NB4 (cell line): ENCODE measurements around the gene DNAH8.
A peak's percentile ranks its signal among the peaks of the same experiment; 100 is the strongest.

Source experiments
- DNase-seq: peaks from one replicate; pipeline ENCODE4 v3.0.0; 2010; ENCODE audit warnings: low read depth
- H3K4me3 ChIP-seq: one replicate; pipeline ENCODE4 v1.5.1; 2011; ENCODE audit warnings: mild to moderate bottlenecking, low read depth, low read length, moderate library complexity
- CTCF ChIP-seq: IDR thresholded peaks from one replicate; pipeline ENCODE4 v1.5.1; 2012; ENCODE audit warnings: low read depth, low read length
- MAX ChIP-seq: IDR thresholded peaks from 2 replicates; pipeline ENCODE4 v1.6.1; 2011; ENCODE audit warnings: low read depth, low read length
- MYC ChIP-seq: IDR thresholded peaks from 2 replicates; pipeline ENCODE4 v1.6.1; 2011; ENCODE audit warnings: low read depth, low read length
- POLR2A ChIP-seq: IDR thresholded peaks from 2 replicates; pipeline ENCODE4 v1.6.1; 2011; ENCODE audit warnings: mild to moderate bottlenecking; ENCODE audit not compliant: insufficient read length; ENCODE audit errors: extremely low read depth

The DNAH8 gene

GRCh38 chr6:39035681-39036080 lies 320.6 kb downstream of the DNAH8 start:
- no peak overlapping the region for H3K4me3 ChIP-seq
- no peak for TF ChIP-seq MYC
- no peak for TF ChIP-seq MAX
- no peak for TF ChIP-seq CTCF
- TF ChIP-seq POLR2A, result no peak
- DNase-seq, result no peak

- H3K4me3 ChIP-seq, result no peak overlapping the region
- TF ChIP-seq MYC (no peak), CTCF (no peak), MAX (no peak), POLR2A (no peak)
- peak; percentile 68 for DNase-seq
Measured at GRCh38 chr6:39037082-39037508, 322.0 kb downstream of the DNAH8 start.

- no peak overlapping the region for H3K4me3 ChIP-seq
- TF ChIP-seq CTCF (no peak), POLR2A (no peak), MAX (no peak), MYC (no peak)
- DNase-seq, result no peak
Measured at GRCh38 chr6:39037707-39038106, 322.6 kb downstream of the DNAH8 start.

GRCh38 chr6:39040080-39040673 lies 325.1 kb downstream of the DNAH8 start:
- no peak for DNase-seq
- no peak overlapping the region for H3K4me3 ChIP-seq
- TF ChIP-seq POLR2A, result no peak

GRCh38 chr6:39041072-39041471 lies 326.0 kb downstream of the DNAH8 start:
- H3K4me3 ChIP-seq, result no peak overlapping the region
- no peak for TF ChIP-seq MAX
- TF ChIP-seq CTCF, result no peak
- no peak for TF ChIP-seq POLR2A
- TF ChIP-seq MYC, result no peak
- DNase-seq, result no peak

- TF ChIP-seq MYC (no peak), POLR2A (no peak), CTCF (no peak), MAX (no peak)
Measured at GRCh38 chr6:39043776-39044175, 328.7 kb downstream of the DNAH8 start.

More at GRCh38 chr6:39043776-39044175, 328.7 kb downstream of the DNAH8 start:
- DNase-seq, result no peak
- no peak overlapping the region for H3K4me3 ChIP-seq
